K562 (cell line): ENCODE results near the gene DDX54. TPM values are rescaled to one million over a fixed set of nuclear protein-coding genes. Genes with fewer than 3 reads are reported as not detected.

ENCODE experiments used
- BHLHE40 ChIP-seq: IDR thresholded peaks from 2 replicates; pipeline ENCODE4 v1.6.1; 2011; ENCODE audit warnings: low read length, improper control_type of control experiment
- CBFA2T2 ChIP-seq: fragments of 450-650 bp; conservative IDR thresholded peaks from 2 replicates; pipeline ENCODE4 v1.6.1; 2017; ENCODE audit warnings: mild to moderate bottlenecking
- CHD2 ChIP-seq: IDR thresholded peaks from 2 replicates; pipeline ENCODE4 v1.6.1; 2011; ENCODE audit warnings: low read depth, low read length
- FOXA3 ChIP-seq, 2 experiments: fragments of 450-650 bp in 1 of 2; sonication (generic) in 1 of 2; formaldehyde crosslinking; IDR thresholded peaks in 1 of 2; conservative IDR thresholded peaks in 1 of 2; 2 replicates each; pipeline versions ENCODE4 v1.4.0 to v1.8.0; 2020 to 2022; ENCODE audit warnings: mild to moderate bottlenecking in 2 of 2, missing genetic modification reagents in 1 of 2
- GABPB2 ChIP-seq: fragments of 250-450 bp; sonication (Bioruptor Pico); conservative IDR thresholded peaks from 2 replicates; pipeline ENCODE4 v1.5.1; 2021; ENCODE audit warnings: mild to moderate bottlenecking
- JUND ChIP-seq, 2 experiments: IDR thresholded peaks; 2 replicates in 1 of 2; 3 replicates in 1 of 2; pipeline ENCODE4 v1.6.1; 2011; ENCODE audit warnings: borderline replicate concordance in 2 of 2, low read depth in 2 of 2, low read length in 2 of 2, improper control_type of control experiment in 1 of 2, missing biosample characterization in 1 of 2, missing genetic modification characterization in 1 of 2, missing genetic modification reagents in 1 of 2
- KLF6 ChIP-seq: fragments of 250-450 bp; sonication (Bioruptor Pico); IDR thresholded peaks from 2 replicates; pipeline ENCODE4 v1.4.0; 2020; ENCODE audit warnings: mild to moderate bottlenecking, moderate library complexity, borderline replicate concordance
- MGA ChIP-seq: fragments of 450-650 bp; IDR thresholded peaks from 2 replicates; pipeline ENCODE4 v1.6.1; 2016; ENCODE audit warnings: mild to moderate bottlenecking, moderate library complexity
- PRMT5 ChIP-seq: sonication (generic); formaldehyde crosslinking; IDR thresholded peaks from 2 replicates; pipeline ENCODE4 v1.5.0; 2020; ENCODE audit warnings: missing genetic modification reagents
- RNF219 ChIP-seq: fragments of 250-450 bp; sonication (Bioruptor Pico); IDR thresholded peaks from 2 replicates; pipeline ENCODE4 v1.5.0; 2022; ENCODE audit warnings: mild to moderate bottlenecking
- TAF7 ChIP-seq: fragments of 450-650 bp; IDR thresholded peaks from 2 replicates; pipeline ENCODE4 v1.6.1; 2016; ENCODE audit warnings: missing genetic modification characterization, missing compliant biosample characterization
- ZBTB26 ChIP-seq: fragments of 450-650 bp; formaldehyde crosslinking; IDR thresholded peaks from 2 replicates; pipeline ENCODE4 v1.4.0; 2022; ENCODE audit warnings: missing genetic modification characterization
- ZNF12 ChIP-seq: sonication (generic); formaldehyde crosslinking; IDR thresholded peaks from 2 replicates; pipeline ENCODE4 v1.4.0; 2020; ENCODE audit warnings: mild to moderate bottlenecking, missing genetic modification reagents
- ZNF121 ChIP-seq: sonication (generic); formaldehyde crosslinking; conservative IDR thresholded peaks from 2 replicates; pipeline ENCODE4 v1.8.0; 2022; ENCODE audit warnings: missing genetic modification reagents
- polyA plus RNA-seq, 8 experiments: library from polyadenylated mRNA; depleted of rRNA in 4 of 8; stranded (reverse) in 5 of 8; unstranded in 3 of 8; fragments of >200 nt; fragmentation: Nextera tagmentation in 2 of 8; fragmentation: Illumina TruSeq in 1 of 8; extraction: Ambion mirVana in 2 of 8; extraction: Trizol in 1 of 8; gene quantifications; 2 replicates each; pipeline versions ENCODE4 v1.2.1 to v1.2.3, GENCODE V29; 2011 to 2014; ENCODE audit warnings: inconsistent platforms in 1 of 8, missing spikeins in 1 of 8
- total RNA-seq, 7 experiments: library from RNA; depleted of rRNA in 6 of 7; stranded (reverse); fragments of >200 nt in 6 of 7; fragmentation: Illumina TruSeq in 2 of 7; extraction: Trizol in 2 of 7; gene quantifications; 2 replicates each; pipeline versions ENCODE4 v1.2.1 to v1.2.3, GENCODE V29; 2011 to 2021; ENCODE audit warnings: low replicate concordance in 1 of 7

Gene DDX54
- total and polyA plus RNA-seq, 9 of the 15 experiments (the other 6 are each of a cell fraction or from before 2014, with no cell fraction given) = 1.4 to 135 (median 51.4) TPM

GRCh38 chr12:113190761-113191160, 5.5 kb upstream of the DDX54 start (continued):
- TF ChIP-seq MGA (peak; percentile 30; the same call in 1 of the 2 replicates), FOXA3 (CRISPR knock-in tag; conservative IDR thresholded peaks at IDR 0.05 in 1 of 2, IDR thresholded peaks at IDR 0.05 in 1 of 2) (no peak), TAF7 (tag) (no peak), PRMT5 (CRISPR knock-in tag) (no peak), JUND (IDR thresholded peaks at IDR 0.05; ENCODE audit: borderline replicate concordance, low read depth, low read length) (no peak), JUND (tag; IDR thresholded peaks at IDR 0.05; ENCODE audit: borderline replicate concordance, low read depth, low read length) (no peak), ZNF121 (CRISPR knock-in tag) (peak; percentile 35), CBFA2T2 (peak; percentile 53), RNF219 (CRISPR knock-in tag) (no peak), ZNF12 (CRISPR knock-in tag) (no peak), CHD2 (peak; percentile 56; the same call in 1 of the 2 replicates), KLF6 (no peak), ZBTB26 (CRISPR knock-in tag) (no peak), BHLHE40 (peak; percentile 34; the same call in 1 of the 2 replicates), GABPB2 (CRISPR knock-in tag) (no peak)
